Stimulated activated naive CD8-positive, alpha-beta T cell treated with anti-CD3 and anti-CD28 coated beads, Interleukin-15, Interleukin-2, amounts not matched to agents 100 ng/mL and 50 ng/mL, for 24 hours (primary cell): ENCODE data around the gene ALK.

Source experiments
- H3K27ac Mint-ChIP-seq: one replicate; pipeline ENCODE4 v1.8.0; 2021; ENCODE audit warnings: mild to moderate bottlenecking, mixed read lengths
- H3K27me3 Mint-ChIP-seq: one replicate; pipeline ENCODE4 v1.8.0; 2021; ENCODE audit warnings: mixed read lengths
- H3K36me3 Mint-ChIP-seq: one replicate; pipeline ENCODE4 v1.8.0; 2021; ENCODE audit warnings: low read depth, mixed read lengths
- H3K4me1 Mint-ChIP-seq: one replicate; pipeline ENCODE4 v1.8.0; 2021; ENCODE audit warnings: low read depth, mixed read lengths
- H3K4me3 Mint-ChIP-seq: one replicate; pipeline ENCODE4 v1.8.0; 2021; ENCODE audit warnings: mild to moderate bottlenecking, mixed read lengths
- H3K9me3 Mint-ChIP-seq: one replicate; pipeline ENCODE4 v1.8.0; 2021; ENCODE audit warnings: mixed read lengths

Gene ALK

DNA sequence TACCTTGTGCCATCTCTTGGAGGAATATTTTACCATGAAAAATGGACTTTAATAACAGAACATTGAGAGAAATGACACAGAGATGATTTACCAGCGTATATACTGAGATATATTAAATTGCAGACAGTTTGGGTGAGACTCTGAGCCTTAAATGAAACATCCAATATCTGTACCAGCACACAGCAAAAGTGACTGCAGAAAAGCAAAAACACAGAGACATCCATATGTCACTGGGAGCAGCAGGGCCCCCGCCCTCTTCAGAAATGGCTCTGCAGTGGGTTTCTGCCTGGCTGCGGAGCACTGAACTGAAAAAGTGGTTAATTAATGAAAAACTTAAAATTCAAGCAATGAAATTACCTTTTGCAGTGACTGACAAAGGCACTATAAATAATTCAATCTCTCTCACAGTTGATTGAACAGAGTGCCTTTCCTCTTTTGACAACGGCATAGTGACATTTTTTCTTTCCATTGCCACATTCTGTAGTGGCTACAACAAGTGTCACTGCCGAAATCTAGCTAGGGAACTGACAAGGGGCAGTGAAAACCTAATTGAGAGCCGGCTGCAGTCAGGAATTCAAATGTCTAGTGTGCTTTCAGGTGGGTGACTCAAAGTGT is 353.4 kb downstream of the ALK start:
- Mint-ChIP-seq H3K4me1 (no peaks in the 10 kb centered on the region), H3K4me3 (no peak overlapping the region), H3K27me3 (peaks cover 5% of the 10 kb centered on the region), H3K9me3 (no peaks in the 10 kb centered on the region), H3K36me3 (no peaks in the 10 kb centered on the region), H3K27ac (no peak overlapping the region)

DNA sequence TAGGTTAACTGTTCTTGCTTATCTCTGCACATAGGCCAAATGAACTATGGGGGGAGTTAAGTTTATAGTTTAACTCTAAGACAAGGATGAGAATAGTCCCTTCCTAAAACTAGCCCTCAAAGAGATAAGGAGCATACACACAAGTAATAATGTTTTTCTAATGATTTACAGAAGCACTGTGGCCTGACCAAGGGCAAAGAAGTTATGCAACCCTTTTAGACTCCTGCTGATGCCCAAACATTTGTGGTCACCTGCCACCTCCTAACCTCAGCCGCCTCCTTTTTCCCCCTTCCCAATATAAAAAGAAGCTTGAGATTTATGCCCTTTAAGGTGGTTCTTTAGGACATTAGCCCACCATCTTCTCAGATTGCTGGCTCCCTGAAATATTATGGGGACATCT is 357.7 kb downstream of the ALK start:
- Mint-ChIP-seq H3K9me3 (no peaks in the 10 kb centered on the region), H3K27ac (no peak overlapping the region), H3K36me3 (no peaks in the 10 kb centered on the region), H3K4me3 (no peak overlapping the region), H3K4me1 (no peaks in the 10 kb centered on the region), H3K27me3 (peaks cover 5% of the 10 kb centered on the region)

DNA sequence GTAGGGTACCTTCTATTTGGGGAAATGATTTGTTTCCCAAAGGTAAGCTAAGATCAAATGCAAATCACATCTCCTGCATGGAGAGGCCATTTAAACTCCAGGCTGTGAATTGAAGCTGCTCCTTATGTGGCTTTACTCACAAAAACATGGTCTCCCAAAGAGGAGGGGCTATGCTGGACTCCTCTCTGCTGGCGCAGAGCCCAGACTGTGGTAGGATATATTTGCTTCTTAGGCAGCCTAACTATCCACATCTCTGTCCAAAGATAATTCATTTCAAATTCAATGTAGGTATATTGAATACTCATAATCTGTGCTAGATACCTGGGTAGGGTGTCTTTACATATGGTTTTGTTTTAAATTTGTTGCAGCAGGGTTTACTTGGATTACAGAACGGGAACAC is 358.5 kb downstream of the ALK start:
- Mint-ChIP-seq H3K27me3 (peaks cover 5% of the 10 kb centered on the region), H3K4me1 (no peaks in the 10 kb centered on the region), H3K36me3 (no peaks in the 10 kb centered on the region), H3K9me3 (no peaks in the 10 kb centered on the region), H3K4me3 (no peak overlapping the region), H3K27ac (no peak overlapping the region)

DNA sequence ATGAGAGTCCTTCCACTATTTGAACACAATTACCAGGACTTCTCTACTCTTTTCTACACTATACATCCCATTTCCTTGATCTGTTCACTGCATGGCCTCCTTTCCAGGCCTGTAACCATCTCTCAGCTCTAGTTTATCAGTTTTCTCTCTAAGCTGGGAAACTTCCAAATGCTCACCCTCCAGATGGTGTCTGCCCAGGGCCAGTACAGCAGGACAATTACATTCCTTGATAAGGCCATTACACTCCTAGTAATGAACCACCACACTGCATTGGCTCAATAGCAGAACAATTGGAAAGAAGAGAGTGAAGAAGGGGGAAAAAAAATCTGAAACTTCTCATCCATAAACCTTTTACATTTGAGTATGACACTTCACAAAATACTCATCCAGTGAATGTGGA is 359.1 kb downstream of the ALK start:
- no peaks in the 10 kb centered on the region for H3K36me3 Mint-ChIP-seq
- peaks cover 5% of the 10 kb centered on the region for H3K27me3 Mint-ChIP-seq
- H3K9me3 Mint-ChIP-seq: no peaks in the 10 kb centered on the region
- no peak overlapping the region for H3K27ac Mint-ChIP-seq
- H3K4me1 Mint-ChIP-seq: no peaks in the 10 kb centered on the region
- no peak overlapping the region for H3K4me3 Mint-ChIP-seq

DNA sequence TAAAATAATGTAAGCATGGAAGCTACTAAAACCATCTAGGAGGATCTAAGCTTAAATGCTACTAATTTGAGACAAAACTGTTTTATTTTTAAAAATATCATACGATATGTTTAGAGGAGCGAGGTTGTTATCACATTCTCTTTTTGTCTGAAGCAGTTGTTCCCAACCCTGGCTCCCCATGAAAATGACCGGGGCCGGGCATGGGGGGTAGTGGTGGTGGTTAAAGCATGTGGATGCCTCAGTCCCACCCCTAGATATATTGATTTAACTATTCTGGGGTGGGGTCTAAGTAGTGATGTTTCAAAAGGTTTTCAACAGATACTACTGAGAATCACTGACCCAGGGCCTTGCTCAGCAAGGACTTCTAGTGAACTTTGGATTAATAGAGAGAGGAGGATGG is 359.8 kb downstream of the ALK start:
- Mint-ChIP-seq H3K36me3 (no peaks in the 10 kb centered on the region), H3K4me3 (no peak overlapping the region), H3K27me3 (peaks cover 5% of the 10 kb centered on the region), H3K27ac (no peak overlapping the region), H3K9me3 (no peaks in the 10 kb centered on the region), H3K4me1 (no peaks in the 10 kb centered on the region)

DNA sequence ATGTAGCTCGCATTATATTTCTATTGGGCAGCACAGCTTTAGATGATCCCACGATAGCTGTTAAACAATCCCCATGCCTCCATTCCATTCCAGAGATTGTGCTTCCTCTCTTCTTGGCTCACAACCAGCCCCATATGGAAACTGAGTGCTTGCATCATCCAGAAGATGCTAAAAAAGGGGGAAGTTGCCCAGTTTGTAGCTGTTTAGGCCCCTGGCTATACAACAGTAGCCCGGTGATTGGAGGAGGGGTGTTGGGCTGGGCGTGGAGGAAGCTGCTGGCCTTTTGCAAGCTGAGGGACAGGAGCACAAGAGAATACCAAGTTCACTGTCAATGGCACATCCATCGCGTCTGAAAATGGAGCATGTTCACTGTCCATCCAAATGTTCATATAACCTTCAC is 360.2 kb downstream of the ALK start:
- no peak overlapping the region for H3K4me3 Mint-ChIP-seq
- H3K9me3 Mint-ChIP-seq: no peaks in the 10 kb centered on the region
- H3K36me3 Mint-ChIP-seq: no peaks in the 10 kb centered on the region
- H3K27me3 Mint-ChIP-seq: peaks cover 7% of the 10 kb centered on the region
- H3K27ac Mint-ChIP-seq: no peak overlapping the region
- H3K4me1 Mint-ChIP-seq: no peaks in the 10 kb centered on the region

DNA sequence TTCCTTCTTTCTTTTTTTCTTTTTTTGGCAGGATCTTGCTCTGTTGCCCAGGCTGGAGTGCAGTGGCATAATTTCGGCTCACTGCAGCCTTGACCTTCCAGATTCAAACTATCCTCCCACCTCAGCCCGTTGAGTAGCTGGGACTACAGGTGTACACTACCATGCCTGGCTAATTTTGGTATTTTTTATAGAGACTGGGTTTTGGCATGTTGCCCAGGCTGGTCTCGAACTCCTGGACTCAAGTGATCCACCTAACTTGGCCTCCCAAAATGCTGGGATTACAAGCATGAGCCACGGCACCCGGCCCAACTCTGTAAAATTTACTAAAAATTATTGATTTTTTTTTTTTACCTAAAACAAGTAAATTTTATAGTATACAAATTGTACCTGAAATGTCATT is 360.8 kb downstream of the ALK start:
- peaks cover 8% of the 10 kb centered on the region for H3K27me3 Mint-ChIP-seq
- no peaks in the 10 kb centered on the region for H3K4me1 Mint-ChIP-seq
- no peaks in the 10 kb centered on the region for H3K36me3 Mint-ChIP-seq
- no peak overlapping the region for H3K4me3 Mint-ChIP-seq
- H3K9me3 Mint-ChIP-seq: no peaks in the 10 kb centered on the region
- no peak overlapping the region for H3K27ac Mint-ChIP-seq

DNA sequence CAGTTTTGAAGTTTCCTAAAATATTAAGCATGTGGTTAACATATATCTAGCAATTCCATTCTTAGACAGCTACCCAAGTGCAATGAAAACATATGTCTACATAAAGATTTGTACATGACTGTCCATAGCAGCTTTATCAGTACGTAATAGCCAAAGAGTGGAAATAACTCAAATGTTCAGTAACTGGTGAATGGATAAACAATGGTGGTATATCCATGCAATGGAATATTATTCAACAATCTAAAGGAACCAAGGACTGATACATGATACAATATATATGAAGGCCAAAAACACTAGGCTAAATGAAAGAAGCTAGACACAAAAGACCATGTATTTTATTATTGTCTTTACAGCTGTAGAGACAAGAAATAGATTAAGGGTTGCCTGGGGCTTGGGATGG is 361.4 kb downstream of the ALK start:
- no peaks in the 10 kb centered on the region for H3K9me3 Mint-ChIP-seq
- no peaks in the 10 kb centered on the region for H3K4me1 Mint-ChIP-seq
- H3K4me3 Mint-ChIP-seq: no peak overlapping the region
- peaks cover 8% of the 10 kb centered on the region for H3K27me3 Mint-ChIP-seq
- H3K27ac Mint-ChIP-seq: no peak overlapping the region
- no peaks in the 10 kb centered on the region for H3K36me3 Mint-ChIP-seq

DNA sequence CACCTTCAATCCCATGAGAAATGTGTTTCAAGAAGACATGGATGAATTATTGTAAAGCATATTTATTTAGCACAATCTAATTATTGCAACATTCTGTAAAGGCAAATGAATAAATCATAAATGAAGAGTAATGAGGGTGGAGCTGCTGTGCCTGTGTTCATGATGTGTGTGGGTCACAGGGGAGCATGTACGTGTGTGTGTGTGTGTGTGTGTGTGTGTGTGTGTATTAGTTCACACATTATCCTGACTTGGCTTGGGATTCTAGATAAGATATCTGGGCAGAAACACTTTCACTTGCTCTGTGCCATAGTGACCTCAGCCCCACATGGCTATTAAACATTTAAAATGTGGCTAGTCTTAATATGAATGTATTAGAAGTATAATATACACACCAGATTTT is 361.8 kb downstream of the ALK start:
- H3K27ac Mint-ChIP-seq: no peak overlapping the region
- peaks cover 9% of the 10 kb centered on the region for H3K27me3 Mint-ChIP-seq
- no peaks in the 10 kb centered on the region for H3K9me3 Mint-ChIP-seq
- no peaks in the 10 kb centered on the region for H3K4me1 Mint-ChIP-seq
- no peak overlapping the region for H3K4me3 Mint-ChIP-seq
- no peaks in the 10 kb centered on the region for H3K36me3 Mint-ChIP-seq

DNA sequence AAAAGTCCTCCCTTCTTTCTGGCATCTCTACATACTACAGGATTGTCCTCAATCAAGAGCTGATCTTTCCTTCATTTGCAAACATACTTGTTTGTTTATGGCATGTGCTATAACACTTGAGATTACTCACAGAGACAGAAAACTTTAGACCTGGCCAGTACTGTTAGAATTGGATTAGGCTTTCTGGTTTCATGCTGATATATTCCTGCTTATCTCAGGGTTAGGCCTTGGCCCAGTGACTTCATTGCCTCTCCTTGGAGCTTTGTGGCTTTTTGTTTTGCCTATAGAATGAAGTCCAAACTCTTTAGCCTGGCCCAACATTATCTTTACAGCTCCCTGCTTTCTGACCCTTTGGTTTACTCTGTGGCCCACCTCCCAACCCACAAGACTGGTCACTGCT is 363.3 kb downstream of the ALK start:
- Mint-ChIP-seq H3K9me3 (no peaks in the 10 kb centered on the region), H3K27ac (no peak overlapping the region), H3K27me3 (peaks cover 10% of the 10 kb centered on the region), H3K4me1 (no peaks in the 10 kb centered on the region), H3K4me3 (no peak overlapping the region), H3K36me3 (no peaks in the 10 kb centered on the region)

DNA sequence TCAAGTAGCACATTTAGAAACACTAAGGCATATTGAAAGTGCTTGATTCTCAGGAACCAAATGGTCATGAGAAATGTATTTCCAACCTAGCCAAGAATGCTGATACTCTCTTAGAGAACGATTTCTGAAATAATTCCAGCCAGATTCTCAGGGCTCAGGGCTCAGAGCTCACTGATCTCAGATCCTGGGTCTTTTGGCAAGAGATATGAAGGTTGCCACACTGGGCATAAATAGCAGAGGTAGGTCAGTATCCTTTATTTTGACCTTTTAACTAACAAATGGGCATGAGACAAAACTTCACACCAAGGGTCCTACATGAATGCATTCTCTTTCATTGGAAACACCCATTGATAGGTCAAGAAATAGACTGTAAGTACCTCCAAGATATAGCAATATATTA is 364.1 kb downstream of the ALK start:
- no peaks in the 10 kb centered on the region for H3K36me3 Mint-ChIP-seq
- H3K27ac Mint-ChIP-seq: no peak overlapping the region
- peaks cover 15% of the 10 kb centered on the region for H3K27me3 Mint-ChIP-seq
- no peak overlapping the region for H3K4me3 Mint-ChIP-seq
- no peaks in the 10 kb centered on the region for H3K9me3 Mint-ChIP-seq
- no peaks in the 10 kb centered on the region for H3K4me1 Mint-ChIP-seq

DNA sequence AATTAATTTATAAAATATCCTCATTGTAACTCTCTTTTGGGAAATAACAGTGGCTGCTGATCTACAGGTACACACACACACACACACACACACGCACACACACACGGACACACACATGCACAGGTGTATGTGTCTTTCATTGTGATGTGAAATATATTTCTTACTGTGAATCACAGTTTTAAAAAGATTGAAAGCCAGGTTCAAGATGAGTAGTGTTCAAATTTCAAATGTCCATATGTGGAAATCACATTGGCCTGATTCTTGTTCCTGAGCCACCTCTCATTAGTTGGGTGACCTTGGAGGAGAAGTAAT is 372.4 kb downstream of the ALK start:
- Mint-ChIP-seq H3K36me3 (no peaks in the 10 kb centered on the region), H3K4me1 (no peaks in the 10 kb centered on the region), H3K27ac (no peak overlapping the region), H3K9me3 (no peaks in the 10 kb centered on the region), H3K27me3 (peaks cover 19% of the 10 kb centered on the region), H3K4me3 (no peak overlapping the region)

DNA sequence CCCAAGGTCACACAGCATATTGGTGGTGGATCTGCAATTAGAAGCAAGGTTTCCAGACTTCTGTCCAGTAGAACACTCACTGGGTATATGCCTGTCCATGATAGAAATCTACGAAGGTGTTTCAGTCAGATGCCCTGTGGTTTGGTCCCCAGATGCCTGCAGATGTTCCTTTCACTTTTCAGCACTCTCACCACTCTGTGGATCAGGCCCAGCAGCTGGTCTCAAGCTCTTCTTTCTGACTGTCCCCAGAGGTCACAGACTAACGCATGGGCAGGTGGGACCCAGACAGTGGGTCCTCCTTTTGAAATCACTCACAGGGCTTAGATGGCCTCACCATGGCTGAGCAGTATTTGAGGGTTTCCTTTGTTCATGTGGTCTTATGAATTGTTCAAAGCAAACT is 376.5 kb downstream of the ALK start:
- no peak overlapping the region for H3K4me3 Mint-ChIP-seq
- H3K4me1 Mint-ChIP-seq: no peaks in the 10 kb centered on the region
- H3K36me3 Mint-ChIP-seq: no peaks in the 10 kb centered on the region
- no peaks in the 10 kb centered on the region for H3K9me3 Mint-ChIP-seq
- peaks cover 18% of the 10 kb centered on the region for H3K27me3 Mint-ChIP-seq
- no peak overlapping the region for H3K27ac Mint-ChIP-seq

DNA sequence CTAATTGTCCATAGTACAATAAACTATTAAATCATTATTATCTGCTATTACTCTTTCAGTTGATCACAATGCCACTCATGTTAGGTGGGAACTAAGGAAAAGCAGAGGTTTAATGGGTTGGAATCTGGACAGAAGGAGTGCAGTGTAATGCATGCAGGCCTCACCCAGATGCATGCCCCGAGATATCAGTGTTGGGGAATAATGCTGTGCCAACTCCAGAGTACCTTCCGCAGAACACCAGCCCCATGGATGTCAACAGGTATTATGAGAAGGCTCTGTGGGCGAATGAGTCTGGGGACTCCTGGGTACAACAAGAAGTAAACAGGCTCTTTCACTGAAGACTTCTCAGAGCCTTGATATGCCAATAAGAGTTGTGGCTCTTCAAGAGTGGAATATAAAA is 377.4 kb downstream of the ALK start:
- H3K36me3 Mint-ChIP-seq: no peaks in the 10 kb centered on the region
- no peak overlapping the region for H3K4me3 Mint-ChIP-seq
- H3K4me1 Mint-ChIP-seq: no peaks in the 10 kb centered on the region
- H3K9me3 Mint-ChIP-seq: no peaks in the 10 kb centered on the region
- no peak overlapping the region for H3K27ac Mint-ChIP-seq
- peaks cover 23% of the 10 kb centered on the region for H3K27me3 Mint-ChIP-seq

DNA sequence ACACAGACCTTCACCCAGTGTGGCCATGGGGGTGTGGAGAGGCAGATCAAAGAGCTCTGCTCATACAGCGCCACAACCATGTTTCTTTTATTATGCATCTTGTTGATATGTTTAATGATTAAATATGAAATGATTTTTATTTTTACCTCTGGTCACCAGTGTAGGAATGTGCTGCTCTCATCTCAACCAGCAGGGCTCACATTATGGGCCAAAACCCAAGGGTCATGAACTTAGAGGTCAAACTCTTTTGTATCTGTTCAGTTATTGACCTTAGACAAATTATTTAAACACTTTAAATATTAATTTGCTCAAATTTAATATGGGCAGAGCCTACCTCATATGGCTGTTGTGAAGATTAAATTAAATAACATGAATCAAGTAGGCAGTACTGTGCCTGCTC is 386.2 kb downstream of the ALK start:
- H3K36me3 Mint-ChIP-seq: no peaks in the 10 kb centered on the region
- H3K4me3 Mint-ChIP-seq: no peak overlapping the region
- H3K27me3 Mint-ChIP-seq: peaks cover 17% of the 10 kb centered on the region
- no peaks in the 10 kb centered on the region for H3K9me3 Mint-ChIP-seq
- no peak overlapping the region for H3K27ac Mint-ChIP-seq
- no peaks in the 10 kb centered on the region for H3K4me1 Mint-ChIP-seq

DNA sequence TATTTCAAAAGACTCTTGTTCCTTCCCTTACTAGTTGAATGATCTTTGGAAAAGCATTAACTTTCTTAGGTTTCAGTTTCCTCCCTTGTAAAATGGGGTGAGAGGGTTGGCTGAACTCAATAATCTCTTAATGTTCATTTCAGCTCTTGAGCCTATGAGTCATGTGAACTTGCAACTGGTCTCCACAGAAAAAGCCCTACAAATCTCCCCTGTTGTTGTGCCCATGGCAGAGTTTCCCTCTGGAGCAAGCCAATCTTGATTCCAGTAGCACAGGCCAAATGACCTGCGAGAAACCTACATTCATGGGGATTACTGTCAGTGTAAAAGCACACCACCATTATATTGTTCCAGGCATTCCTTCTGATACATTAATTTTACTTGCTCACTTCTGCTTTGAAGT is 388.9 kb downstream of the ALK start:
- H3K9me3 Mint-ChIP-seq: no peaks in the 10 kb centered on the region
- H3K27me3 Mint-ChIP-seq: peaks cover 9% of the 10 kb centered on the region
- H3K4me1 Mint-ChIP-seq: peaks cover 4% of the 10 kb centered on the region
- no peak overlapping the region for H3K27ac Mint-ChIP-seq
- no peak overlapping the region for H3K4me3 Mint-ChIP-seq
- H3K36me3 Mint-ChIP-seq: no peaks in the 10 kb centered on the region

DNA sequence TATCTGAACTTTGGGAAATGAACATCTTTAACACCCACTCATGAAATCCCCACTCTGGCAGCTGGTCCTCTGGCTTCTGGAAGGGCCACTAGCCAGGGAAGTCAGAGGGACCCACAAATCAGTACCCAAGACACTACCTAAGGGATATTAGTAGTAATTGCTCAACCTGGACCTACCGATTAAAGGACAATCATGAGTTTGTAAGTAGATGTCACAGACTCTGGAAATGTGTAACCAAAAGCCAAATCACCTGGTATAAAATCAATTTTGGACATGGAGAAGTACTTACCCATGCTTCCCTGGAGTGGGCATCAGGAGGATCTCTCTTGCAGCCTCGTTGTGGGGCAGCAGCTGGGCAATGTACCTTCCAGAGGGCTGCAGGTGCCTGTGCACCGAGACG is 389.8 kb downstream of the ALK start:
- Mint-ChIP-seq H3K4me1 (peaks cover 4% of the 10 kb centered on the region), H3K27ac (no peak overlapping the region), H3K9me3 (no peaks in the 10 kb centered on the region), H3K4me3 (no peak overlapping the region), H3K27me3 (peaks cover 9% of the 10 kb centered on the region), H3K36me3 (no peaks in the 10 kb centered on the region)
